Fibroblast of villous mesenchyme (primary cell): ENCODE measurements around the gene LOC101059915.

Source experiments
- DNase-seq: peaks from one replicate; pipeline ENCODE4 v3.0.0-alpha.2; 2010; ENCODE audit warnings: low read depth
- H3K4me3 ChIP-seq: 2 replicates; pipeline ENCODE4 v1.5.1; 2011; ENCODE audit warnings: low read depth, mild to moderate bottlenecking, low read length
- CTCF ChIP-seq: IDR thresholded peaks from 2 replicates; pipeline ENCODE4 v1.5.1; 2012; ENCODE audit warnings: low read depth, mild to moderate bottlenecking, low read length; ENCODE audit not compliant: insufficient read depth

Gene LOC101059915

GRCh38 chrX:71667328-71668247, at the start of gene LOC101059915:
TSS of gene LOC101059915 (plus strand) at chrX:71667546.
- TF ChIP-seq CTCF = no peak
- DNase-seq = no peak
- no peak within 1 kb of the TSS for H3K4me3 ChIP-seq

GRCh38 chrX:71617742-71618141, 49.6 kb upstream of the LOC101059915 start:
- no peak for TF ChIP-seq CTCF
- H3K4me3 ChIP-seq = no peak overlapping the region
- DNase-seq = no peak

GRCh38 chrX:71618303-71618721, 49.0 kb upstream of the LOC101059915 start, which contains the start of gene CXCR3:
TSS of gene CXCR3 (minus strand) at chrX:71618511. CDS start at chrX:71618449, 62 bp downstream.
- no peak for DNase-seq
- no peak for TF ChIP-seq CTCF
- H3K4me3 ChIP-seq = no peak within 1 kb of the TSS

- no peak for TF ChIP-seq CTCF
- H3K4me3 ChIP-seq = no peak overlapping the region
- DNase-seq = no peak
Measured at GRCh38 chrX:71618787-71619186, 48.6 kb upstream of the LOC101059915 start.

GRCh38 chrX:71619193-71619592, 48.2 kb upstream of the LOC101059915 start:
- H3K4me3 ChIP-seq = no peak overlapping the region
- DNase-seq = no peak
- no peak for TF ChIP-seq CTCF

GRCh38 chrX:71619986-71620385, 47.4 kb upstream of the LOC101059915 start:
- H3K4me3 ChIP-seq = no peak overlapping the region
- TF ChIP-seq CTCF = no peak
- DNase-seq = no peak
